ENCODE results near the gene OR51A4.
A peak's percentile ranks its signal among the peaks of the same experiment; 100 is the strongest.
"Not testable (repeated sequence)": the region's sequence is repeated elsewhere in the genome, so short reads cannot be mapped to it uniquely, and the experiment has no call there.

Gene OR51A4, protein sequence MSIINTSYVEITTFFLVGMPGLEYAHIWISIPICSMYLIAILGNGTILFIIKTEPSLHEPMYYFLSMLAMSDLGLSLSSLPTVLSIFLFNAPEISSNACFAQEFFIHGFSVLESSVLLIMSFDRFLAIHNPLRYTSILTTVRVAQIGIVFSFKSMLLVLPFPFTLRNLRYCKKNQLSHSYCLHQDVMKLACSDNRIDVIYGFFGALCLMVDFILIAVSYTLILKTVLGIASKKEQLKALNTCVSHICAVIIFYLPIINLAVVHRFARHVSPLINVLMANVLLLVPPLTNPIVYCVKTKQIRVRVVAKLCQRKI

DNA sequence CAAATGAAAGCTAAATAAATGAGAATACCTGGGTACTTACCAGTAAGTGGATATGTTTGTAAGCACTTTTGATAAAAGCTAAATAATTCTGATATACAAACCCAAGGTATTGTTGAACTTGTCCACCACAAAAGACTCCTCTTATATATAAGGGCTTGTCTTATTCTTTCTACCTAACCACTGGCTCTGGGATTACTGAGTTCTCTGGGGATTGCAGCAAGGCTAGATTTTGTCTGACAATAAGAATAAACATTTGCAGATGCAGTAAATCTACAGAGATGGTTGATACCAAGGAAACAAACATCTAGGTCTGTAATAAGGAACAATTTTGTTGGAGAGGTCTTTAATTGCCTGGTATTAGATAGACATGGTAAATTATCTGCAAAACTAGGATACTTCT is at the start of gene OR51A4:
OR51A4 (minus strand) TSS at position 101 of the 400 bp plus-strand sequence. CDS start 505 bp downstream, outside the sequence.
- no peak for DNase-seq (ENCODE audit: low read depth)
- no peak within 1 kb of the TSS for H3K4me3 ChIP-seq (ENCODE audit: low read depth, low read length)

GRCh38 chr11:4994551-4994950 is 47.1 kb upstream of the OR51A4 start, which contains the start of gene OR51L1:
Gene OR51L1, plus strand, starts transcription at chr11:4994851. Its CDS starts 4,132 bp downstream, at chr11:4998983.
- H3K4me3 ChIP-seq (ENCODE audit: low read depth, low read length): no peak within 1 kb of the TSS
- no peak for DNase-seq (ENCODE audit: low read depth)

DNA sequence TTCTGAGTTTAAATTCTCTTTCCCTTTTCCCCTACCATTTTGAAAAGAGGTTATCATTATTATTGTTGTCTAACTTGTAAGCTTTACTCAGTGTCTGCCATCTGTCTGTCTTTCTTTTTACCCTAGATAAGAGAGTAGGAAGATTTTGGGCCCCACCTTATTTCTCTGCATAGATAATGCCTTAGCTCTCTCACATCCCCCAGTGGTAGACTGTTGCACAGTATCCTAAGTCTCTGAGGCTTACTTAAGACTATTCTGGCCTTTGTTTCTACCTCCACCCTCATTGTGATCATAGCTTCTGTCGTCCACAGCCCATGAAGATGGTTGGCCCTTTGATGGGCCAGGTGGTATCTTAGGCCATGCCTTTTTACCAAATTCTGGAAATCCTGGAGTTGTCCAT is 43.7 kb upstream of the OR51A4 start:
- H3K4me3 ChIP-seq (ENCODE audit: low read depth, low read length): no peak overlapping the region
- no peak for DNase-seq (ENCODE audit: low read depth)

- no peak overlapping the region for H3K4me3 ChIP-seq (ENCODE audit: low read depth, low read length)
- DNase-seq (ENCODE audit: low read depth): no peak
These were observed 36.4 kb upstream of the OR51A4 start for GRCh38 chr11:4983841-4984240.

- no peak overlapping the region for H3K4me3 ChIP-seq (ENCODE audit: low read depth, low read length)
- DNase-seq (ENCODE audit: low read depth): no peak
These were observed 35.3 kb upstream of the OR51A4 start for GRCh38 chr11:4982678-4983077.

- no peak for DNase-seq (ENCODE audit: low read depth)
- no peak overlapping the region for H3K4me3 ChIP-seq (ENCODE audit: low read depth, low read length)
These were observed 31.6 kb upstream of the OR51A4 start for GRCh38 chr11:4979036-4979435.

- no peak for DNase-seq (ENCODE audit: low read depth)
- H3K4me3 ChIP-seq (ENCODE audit: low read depth, low read length): no peak overlapping the region
These were observed 28.0 kb upstream of the OR51A4 start for GRCh38 chr11:4975436-4975835.

- no peak overlapping the region for H3K4me3 ChIP-seq (ENCODE audit: low read depth, low read length)
- peak; percentile 1 for DNase-seq (ENCODE audit: low read depth)
These were observed 15.4 kb upstream of the OR51A4 start for GRCh38 chr11:4962816-4963215.

DNA sequence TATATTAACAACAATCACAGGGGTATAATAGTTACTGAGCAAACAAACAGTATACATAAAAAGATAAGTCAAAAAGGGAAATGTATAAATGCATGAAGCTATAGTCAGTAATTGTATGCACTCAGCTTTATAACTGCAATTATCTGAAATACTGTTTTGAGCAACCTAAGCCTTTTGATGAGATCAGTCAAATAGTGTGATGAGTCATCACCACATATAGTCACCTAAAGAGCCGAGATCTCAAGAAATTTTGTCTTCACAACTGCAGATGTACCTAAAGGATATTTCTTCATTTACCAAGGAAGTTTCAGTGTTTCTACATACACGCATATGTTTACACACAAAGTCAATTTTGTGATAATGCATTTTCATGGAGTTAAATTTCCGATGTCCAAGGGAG is 13.5 kb upstream of the OR51A4 start:
- no peak for DNase-seq (ENCODE audit: low read depth)
- H3K4me3 ChIP-seq (ENCODE audit: low read depth, low read length): no peak overlapping the region

DNA sequence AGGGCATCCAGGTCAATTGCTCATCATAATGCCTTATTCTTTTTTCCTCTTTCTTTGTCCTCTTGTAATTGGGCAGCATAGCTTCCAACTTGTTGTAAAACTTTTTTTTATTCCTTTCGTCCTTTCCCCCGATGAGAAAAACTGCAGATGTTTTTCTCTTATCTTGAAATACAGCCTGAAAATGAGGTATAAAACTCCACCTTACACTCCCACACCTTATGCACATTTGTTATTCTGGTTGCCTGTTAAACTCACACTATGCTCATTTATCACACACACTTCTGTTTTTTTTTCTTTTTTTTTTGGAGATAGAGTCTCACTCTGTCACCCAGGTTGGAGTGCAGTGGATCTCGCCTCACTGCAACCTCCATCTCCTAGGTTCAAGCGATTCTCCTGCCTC is 10.0 kb upstream of the OR51A4 start:
- H3K4me3 ChIP-seq (ENCODE audit: low read depth, low read length): no peak overlapping the region
- DNase-seq (ENCODE audit: low read depth): no peak

DNA sequence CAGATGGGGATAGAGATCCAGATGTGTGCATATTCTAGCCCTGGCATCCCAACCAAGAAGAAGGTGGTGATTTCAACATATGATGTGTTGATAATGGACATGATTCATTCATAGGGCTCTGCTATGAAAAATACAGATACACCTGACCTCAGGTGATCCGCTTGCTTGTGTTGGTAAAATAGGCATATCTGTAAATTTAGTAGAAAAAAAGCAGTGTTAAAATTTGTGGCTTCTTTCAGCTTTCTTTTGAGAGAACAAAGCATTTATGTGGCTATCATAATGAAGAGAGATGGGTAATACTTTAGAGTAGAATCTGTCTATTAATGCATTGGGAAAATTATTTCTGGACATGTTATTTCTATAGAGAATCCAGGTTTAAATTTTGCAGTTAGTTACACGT is 8.2 kb upstream of the OR51A4 start, which contains the start of gene OR51A2:
OR51A2 (minus strand) TSS at position 101 of the 400 bp plus-strand sequence; CDS start at position 101, 0 bp downstream.
- not testable (repeated sequence) for H3K4me3 ChIP-seq (ENCODE audit: low read depth, low read length); DNase-seq (ENCODE audit: low read depth)

DNA sequence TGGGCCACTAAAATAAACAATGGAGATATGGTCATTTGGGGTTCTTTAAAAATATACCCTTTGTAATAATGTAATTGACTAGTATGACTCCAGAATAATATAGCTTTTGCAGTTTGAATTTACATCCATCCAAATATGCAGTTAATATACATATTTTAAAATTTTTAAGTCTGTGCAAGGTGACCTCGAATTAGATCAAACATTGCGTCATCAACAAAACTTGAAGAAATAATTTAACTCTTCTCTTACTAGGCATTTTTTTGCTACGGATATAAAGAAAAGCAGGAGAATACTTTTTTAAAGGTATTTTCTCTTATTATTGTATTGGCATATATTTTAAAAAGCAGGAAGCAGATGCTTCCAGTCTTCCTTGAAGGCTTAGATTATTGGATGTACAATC is 10.7 kb downstream of the OR51A4 start:
- no peak for DNase-seq (ENCODE audit: low read depth)
- no peak overlapping the region for H3K4me3 ChIP-seq (ENCODE audit: low read depth, low read length)

GRCh38 chr11:4932751-4933150 is 14.7 kb downstream of the OR51A4 start:
- H3K4me3 ChIP-seq (ENCODE audit: low read depth, low read length): no peak overlapping the region
- DNase-seq (ENCODE audit: low read depth): no peak

GRCh38 chr11:4926608-4927007 is 20.8 kb downstream of the OR51A4 start:
- no peak for DNase-seq (ENCODE audit: low read depth)
- H3K4me3 ChIP-seq (ENCODE audit: low read depth, low read length): no peak overlapping the region

GRCh38 chr11:4924239-4924638 is 23.2 kb downstream of the OR51A4 start, which contains the start of gene OR51G1:
Gene OR51G1, minus strand, starts transcription at chr11:4924339. Its CDS starts 0 bp downstream, at chr11:4924339.
- no peak within 1 kb of the TSS for H3K4me3 ChIP-seq (ENCODE audit: low read depth, low read length)
- no peak for DNase-seq (ENCODE audit: low read depth)

DNA sequence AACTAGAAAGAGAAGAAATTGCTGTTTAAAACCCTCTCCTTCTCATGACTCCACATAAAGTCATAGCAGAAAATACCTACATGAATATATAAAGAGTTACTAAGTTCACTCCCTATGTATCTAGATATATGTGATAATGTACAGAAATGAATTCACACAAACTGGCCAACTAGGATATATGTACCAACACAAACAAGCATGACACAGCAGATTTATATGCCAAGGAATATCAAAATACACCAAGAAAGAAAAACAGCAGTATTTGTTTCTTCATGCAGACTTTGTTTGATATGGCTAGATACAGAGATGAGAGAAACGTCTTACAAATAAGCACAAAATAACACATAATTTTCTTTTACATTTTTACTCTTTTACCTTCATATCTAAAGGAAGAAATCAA is 25.1 kb downstream of the OR51A4 start:
- DNase-seq (ENCODE audit: low read depth): no peak
- H3K4me3 ChIP-seq (ENCODE audit: low read depth, low read length): no peak overlapping the region

DNA sequence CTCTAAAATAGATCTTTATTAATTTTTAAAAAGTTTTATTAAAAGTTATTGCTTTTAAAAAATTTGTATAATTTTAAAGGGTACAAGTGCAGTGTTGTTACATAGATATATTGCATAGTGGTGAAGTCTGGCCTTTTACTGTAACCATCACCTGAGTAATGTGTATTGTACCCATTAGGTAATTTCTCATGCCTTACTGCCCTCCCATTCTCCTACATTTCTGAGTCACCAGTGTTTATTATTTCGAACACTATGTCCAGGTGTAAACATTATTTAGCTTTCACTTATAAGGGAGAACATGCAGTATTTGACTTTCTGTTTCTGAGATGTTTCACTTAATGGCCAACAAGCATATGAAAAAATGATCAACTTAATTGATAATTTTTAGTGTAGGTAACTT is 25.6 kb downstream of the OR51A4 start:
- no peak overlapping the region for H3K4me3 ChIP-seq (ENCODE audit: low read depth, low read length)
- no peak for DNase-seq (ENCODE audit: low read depth)

- no peak within 1 kb of the TSS for H3K4me3 ChIP-seq (ENCODE audit: low read depth, low read length)
- no peak for DNase-seq (ENCODE audit: low read depth)
These were observed 28.2 kb downstream of the OR51A4 start, which contains the start of gene OR51G2 for GRCh38 chr11:4919250-4919649. Gene OR51G2, minus strand, starts transcription at chr11:4919350. Its CDS starts 3,687 bp downstream, at chr11:4915663.

DNA sequence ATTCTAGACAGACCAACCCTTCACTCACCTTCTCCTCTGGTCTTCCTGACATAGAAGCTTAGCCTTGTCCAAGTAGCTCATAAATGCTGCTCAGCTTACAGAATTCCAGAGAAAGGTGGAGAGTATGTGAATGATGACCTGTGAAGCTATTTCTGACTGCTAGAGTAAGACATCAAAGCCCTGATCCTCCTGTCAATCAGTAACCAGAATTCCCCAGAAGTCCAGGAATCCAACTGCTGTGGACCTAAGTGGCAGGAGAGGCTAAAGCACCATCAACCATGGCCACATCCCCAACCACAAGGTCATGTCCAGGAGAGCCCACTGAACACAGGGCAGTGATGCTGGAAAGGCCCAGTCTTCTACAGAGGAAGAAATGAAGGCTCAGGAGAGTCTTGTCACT is 30.8 kb downstream of the OR51A4 start:
- DNase-seq (ENCODE audit: low read depth): no peak
- no peak overlapping the region for H3K4me3 ChIP-seq (ENCODE audit: low read depth, low read length)

DNA sequence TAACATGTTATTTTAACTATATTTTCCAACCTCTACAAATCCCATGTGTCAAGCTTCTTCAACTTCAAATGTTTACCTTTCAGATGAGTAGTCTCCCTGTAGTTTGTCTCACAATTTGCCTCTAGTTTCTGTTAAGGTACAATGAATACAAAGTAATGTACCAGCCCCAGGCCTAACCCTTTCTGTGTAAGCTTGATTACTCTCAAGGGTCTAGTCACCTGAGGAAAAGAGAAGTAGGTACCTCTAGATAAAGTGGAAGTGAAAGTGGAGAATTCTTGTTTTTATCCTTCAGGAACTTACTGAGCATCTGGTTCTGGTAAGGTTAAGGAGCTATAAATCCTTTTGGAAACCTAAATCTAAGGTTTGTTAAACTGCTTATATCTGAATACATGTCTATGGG is 43.9 kb downstream of the OR51A4 start, which contains the start of gene OR51A7:
OR51A7 (plus strand) TSS at position 300 of the 400 bp plus-strand sequence. CDS start 3,587 bp downstream, outside the sequence.
- H3K4me3 ChIP-seq (ENCODE audit: low read depth, low read length): no peak within 1 kb of the TSS
- DNase-seq (ENCODE audit: low read depth): no peak
